Left kidney (tissue), 2 donors: ENCODE results near the gene TRDN. TPM values are rescaled to one million over a fixed set of nuclear protein-coding genes. Genes with fewer than 3 reads are reported as not detected.
"Not testable (repeated sequence)": the region's sequence is repeated elsewhere in the genome, so short reads cannot be mapped to it uniquely, and the experiment has no call there.

Experiments used
- DNase-seq: peaks from one replicate; pipeline ENCODE4 v3.0.0-alpha.2; 2013
- polyA plus RNA-seq: library from polyadenylated mRNA; unstranded; fragments of 120-200 nt; gene quantifications from one replicate; pipeline ENCODE4 v1.2.1, GENCODE V29; 2013; ENCODE audit not compliant: insufficient read length

Gene TRDN
- polyA plus RNA-seq, 1 donor, result 2.8 TPM

DNA sequence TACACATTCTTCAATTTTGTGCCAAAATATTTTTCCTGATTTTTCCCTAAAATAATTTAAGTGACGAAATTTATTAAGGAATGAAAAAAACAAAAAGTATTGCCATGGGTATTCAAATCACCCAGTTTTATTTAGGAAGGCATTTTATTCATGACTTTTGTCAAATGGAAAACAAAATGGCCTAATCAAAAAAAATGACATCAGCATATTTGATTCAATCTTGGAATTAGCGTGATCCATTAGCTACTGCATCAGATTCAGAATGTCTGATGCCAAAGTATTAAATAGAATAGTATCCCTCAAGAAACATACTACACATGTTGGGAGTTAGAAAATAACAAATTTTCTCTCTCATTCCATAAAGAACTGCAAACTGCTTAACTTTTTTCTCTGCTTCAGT, 129.2 kb downstream of the TRDN start:
- DNase-seq, result no peak

DNA sequence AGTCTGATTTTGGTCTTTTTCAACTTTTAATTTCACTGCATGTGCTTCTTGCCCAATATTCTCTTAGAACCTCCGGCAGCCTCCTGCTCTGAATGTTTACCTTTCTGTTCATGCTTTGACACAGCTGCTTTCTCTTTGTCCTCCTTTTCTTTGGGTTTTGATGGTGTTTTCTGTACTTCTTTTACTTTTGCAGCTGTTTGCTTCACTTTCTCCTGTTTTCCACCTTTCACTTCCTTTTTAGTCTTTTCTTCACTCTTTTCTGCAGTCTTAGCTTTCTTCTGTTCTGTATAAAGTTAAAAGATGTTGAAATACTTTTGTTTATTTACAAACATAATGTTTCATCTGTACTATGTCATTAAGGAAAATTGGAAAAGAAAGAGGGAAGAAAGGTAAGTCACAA, 133.1 kb downstream of the TRDN start:
- no peak for DNase-seq

DNA sequence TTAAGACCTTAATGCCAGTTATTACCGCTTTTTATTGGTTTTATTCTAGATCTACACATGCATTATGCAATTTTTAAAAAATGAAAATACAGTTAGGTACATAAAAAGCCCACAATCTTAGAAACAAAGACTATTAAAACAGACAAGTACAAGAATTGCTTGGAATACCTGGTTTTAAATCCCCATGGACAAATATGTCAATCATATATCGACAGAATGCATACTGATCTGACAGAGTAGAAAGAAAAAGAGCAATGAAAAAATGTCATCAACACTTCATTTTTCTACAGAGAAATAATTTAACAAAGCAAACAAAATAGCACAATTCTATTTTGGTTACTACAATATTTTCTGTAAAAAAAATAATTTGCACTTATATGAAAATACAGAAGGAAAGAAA, 139.7 kb downstream of the TRDN start:
- DNase-seq, result no peak

DNA sequence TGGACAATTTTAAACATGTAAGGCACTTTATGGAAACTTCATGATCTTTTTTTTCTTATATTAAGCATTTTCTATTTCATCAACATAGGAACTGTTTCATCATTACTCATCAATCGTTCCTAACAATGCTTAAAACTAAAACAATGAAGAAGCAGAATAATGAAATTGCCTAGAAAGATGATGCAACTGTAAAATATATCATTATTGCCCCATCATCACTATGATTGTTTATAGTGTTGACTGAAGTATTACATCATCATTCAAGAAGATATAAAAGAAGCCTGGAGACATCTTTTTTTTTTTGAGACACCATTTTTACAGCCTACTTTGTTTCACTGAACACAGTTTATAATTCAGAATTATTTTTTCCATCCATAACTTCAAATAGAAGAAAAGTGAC, 147.2 kb downstream of the TRDN start:
- DNase-seq, result no peak

DNA sequence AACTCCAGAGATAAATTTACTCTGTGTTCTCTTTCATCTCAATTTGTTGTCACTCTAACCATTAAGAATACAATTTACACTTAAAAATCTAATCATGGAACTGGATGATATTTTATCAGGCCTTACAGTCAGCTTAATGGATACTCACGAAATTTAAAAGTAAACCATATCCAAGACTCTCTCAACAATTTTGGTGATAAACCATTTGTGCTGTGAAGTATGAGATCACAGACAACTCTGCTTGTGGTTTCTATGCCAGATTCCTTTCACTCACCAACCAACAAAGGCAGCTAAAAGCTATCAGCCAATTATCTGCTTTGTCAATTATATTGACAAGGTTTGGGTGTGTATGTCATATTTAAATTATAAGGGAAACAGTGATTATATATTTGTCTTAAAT, 155.8 kb downstream of the TRDN start:
- no peak for DNase-seq

DNA sequence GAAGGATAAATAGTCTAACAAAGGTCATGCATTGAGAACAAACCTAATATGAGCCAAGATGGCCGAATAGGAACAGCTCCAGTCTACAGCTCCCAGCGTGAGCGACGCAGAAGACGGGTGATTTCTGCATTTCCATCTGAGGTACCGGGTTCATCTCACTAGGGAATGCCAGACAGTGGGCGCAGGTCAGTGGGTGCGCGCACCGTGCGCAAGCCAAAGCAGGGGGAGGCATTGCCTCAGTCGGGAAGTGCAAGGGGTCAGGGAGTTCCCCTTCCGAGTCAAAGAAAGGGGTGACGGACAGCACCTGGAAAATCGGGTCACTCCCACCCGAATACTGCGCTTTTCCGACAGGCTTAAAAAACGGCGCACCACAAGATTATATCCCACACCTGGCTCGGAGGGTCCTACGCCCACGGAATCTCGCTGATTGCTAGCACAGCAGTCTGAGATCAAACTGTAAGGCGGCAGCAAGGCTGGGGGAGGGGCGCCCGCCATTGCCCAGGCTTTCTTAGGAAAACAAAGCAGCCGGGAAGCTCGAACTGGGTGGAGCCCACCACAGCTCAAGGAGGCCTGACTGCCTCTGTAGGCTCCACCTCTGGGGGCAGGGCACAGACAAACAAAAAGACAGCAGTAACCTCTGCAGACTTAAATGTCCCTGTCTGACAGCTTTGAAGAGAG, 164.6 kb downstream of the TRDN start:
- DNase-seq, result not testable (repeated sequence)

DNA sequence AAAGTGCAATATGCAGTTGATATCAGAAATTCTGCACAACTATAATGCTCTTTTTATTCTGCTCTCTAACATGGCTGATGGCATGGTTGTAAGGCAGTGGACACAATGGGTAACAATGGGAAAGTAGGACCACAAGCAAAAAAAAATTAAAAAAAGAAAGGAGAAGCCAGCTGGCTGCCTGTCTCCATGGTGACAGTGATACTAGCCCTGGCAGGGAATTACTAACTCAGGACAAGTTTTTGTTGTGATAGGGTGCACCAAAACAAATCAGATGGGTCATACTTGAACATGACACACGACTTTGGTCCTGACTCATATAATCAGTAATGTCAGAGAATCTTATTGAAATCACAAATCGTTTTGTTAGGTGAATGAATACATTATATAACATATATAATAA, 169.4 kb downstream of the TRDN start:
- DNase-seq, result no peak

DNA sequence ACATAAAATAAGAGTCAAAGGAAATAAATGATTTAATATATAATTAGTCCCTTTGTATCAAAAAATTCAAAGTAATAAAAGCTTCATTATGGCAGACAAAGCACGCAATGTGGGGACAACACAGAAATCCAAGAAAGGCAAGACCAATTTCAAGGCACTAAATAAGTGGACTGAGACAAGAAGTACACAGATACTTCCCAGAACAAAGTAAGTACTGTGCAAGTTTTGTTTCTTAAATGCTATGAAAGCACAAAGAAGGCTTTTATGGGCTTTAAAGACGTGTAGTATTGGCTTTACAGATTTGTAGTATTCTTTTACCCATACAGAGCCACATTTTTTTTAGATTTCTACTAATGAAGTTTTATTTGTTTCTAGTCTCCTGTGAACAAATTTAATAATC, 174.6 kb downstream of the TRDN start:
- DNase-seq, result no peak

DNA sequence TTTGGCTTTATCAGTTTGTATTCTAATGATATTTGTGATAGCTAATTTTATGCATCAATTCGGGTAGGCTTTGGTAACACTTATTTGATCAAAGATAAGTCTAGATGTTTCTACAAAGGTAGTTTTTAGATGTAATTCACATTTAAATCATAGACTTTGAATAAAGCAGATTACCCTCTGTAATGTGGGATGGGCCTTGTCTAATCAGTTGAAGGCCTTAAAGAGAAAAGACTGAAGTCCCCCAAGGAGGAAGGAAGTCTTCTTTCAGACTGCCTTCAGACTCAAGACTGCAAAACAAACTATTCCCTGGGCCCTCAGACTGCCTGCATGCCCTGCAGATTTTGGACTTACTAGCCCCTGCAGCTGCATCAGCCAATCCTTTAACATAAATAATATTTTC, 178.5 kb downstream of the TRDN start:
- DNase-seq, result no peak

DNA sequence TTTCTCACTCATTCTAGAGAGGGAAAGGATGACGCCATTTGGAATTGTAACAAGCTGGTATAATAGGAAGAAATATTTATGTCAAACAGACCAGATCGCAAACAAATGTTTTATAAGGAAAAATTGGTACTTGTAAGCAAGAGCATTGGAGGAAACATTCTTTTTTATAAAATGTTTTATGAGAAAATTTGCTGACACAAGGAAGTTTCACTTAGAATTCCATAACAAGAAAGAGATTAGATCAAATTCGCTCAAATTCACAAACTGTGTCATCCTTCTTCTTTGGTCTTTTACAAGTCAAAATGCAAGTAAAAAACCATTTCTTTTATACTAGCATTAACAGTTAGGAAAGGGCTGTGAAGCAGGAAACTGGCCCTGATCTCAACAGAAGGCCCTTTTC, 179.9 kb downstream of the TRDN start:
- DNase-seq, result no peak

DNA sequence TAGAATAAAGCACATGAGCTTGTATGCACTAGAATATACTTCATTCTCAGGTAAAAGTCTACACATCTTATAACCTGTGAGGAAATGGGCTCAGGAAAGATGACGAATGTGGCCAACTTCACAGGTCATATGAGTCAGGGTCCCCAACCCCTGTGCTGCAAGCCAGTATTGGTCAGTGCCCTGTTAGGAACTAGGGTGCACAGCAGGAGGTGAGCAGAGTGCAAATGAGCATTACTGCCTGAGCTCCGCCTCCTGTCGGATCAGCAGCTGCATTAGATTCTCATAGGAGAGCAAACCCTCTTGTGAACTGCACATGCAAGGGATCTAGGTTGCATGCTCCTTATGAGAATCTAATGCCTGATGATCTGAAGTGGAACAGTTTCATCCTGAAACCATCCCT, 182.3 kb downstream of the TRDN start:
- DNase-seq, result no peak

DNA sequence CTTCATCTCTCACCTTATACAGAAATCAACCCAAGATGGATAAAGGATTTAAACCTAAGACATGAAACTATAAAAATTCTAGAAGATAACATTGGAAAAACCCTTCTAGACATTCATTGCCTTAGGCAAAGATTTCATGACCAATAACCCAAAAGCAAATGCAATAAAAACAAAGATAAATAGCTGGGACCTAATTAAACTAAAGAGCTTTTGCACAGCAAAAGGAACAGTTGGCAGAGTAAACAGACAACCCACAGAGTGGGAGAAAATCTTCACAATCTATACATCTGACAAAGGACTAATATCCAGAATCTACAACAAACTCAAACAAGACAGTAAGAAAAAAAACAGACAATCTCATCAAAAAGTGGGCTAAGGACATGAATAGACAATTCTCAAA, 183.7 kb downstream of the TRDN start:
- not testable (repeated sequence) for DNase-seq

DNA sequence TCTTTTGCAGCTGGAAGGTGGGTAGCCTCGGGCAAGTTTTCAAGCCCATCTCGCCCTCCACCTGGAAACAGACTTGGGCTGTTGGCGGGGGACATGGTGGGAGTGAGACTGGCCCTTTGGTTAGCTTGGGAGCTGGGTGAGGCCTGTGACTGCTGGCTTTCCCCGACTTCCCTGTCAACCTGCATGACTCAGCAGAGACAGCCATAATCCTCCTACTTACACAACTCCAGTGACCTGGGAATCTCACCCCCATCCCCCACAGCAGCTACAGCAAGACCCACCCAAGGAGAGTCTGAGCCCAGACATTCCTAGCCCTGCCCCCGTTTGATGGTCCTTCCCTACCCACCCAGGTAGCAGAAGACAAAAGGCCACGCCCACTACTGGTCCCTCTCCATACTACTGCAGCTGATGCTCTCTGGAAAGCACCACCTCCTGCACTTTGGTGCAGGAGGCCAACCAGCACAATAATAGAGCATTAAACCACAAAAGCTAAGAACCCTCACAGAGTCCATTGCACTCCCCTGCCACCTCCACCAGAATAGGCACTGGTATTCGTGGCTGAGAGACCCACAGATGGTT, 188.4 kb downstream of the TRDN start:
- no peak for DNase-seq

DNA sequence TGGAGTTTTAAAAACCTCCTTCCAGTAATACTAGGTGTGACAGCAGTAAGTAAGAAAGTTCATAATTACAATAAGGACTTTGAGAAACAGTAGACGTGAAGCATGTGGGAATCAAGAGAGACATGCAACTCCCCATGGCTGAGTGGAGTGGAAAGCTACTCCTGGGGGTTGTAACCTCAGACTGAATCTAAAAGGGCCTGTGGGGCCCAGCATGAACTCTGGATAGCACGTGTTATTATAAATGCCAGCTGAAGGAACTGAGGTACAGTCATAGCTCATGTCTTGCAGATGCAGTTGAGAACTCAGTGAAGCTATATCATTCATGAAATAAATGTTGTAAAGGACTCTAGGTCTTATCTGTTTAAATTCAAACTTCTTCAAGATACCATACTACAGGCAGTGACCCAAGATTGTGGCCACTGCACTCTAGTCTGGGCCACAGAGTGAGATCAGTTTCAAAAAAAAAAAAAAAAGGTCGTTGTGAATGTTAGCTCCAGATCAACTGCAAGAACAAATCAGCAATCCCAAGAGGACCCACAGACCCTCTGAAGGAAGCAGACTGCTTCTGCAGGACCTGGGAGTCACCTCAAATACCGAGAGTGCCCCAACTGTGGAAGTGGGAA, 189.3 kb downstream of the TRDN start:
- DNase-seq, result no peak

DNA sequence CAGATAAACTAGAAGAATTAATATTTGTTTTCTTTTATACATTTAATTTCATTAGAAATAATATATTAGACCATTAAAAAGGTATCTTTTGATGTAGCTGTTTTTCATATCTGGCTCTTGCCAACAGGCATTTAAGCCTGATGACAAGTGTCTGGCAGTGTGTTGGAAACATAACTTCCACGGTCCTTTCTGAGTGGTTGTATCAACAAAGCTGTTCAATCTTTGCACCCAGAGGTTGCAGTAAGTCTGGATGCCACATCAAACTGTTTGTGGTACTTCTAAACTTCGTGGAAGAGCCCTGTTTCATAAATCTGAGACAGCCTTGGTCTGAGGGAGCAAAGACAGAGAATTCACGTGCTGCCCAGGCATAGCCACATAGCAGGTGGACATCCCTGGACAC, 197.4 kb downstream of the TRDN start:
- no peak for DNase-seq

DNA sequence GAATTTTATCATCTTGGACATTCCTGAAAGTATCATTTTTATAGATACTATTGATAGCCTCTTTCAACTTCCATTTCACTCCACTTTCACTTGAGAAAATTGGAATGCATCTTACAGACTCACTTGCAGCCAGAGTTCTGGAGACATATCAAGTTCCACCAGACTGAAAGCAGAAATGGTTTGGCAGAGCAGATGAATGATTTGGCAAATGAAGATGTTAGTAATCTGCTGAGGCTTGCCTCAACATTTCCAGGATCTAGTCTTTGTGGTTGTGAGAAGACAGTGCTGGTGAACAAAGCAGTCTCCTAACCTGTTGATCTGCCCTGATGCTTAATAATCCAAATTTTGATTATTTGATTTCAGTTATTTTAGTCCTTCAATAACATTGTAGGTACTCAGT, 202.6 kb downstream of the TRDN start:
- no peak for DNase-seq

DNA sequence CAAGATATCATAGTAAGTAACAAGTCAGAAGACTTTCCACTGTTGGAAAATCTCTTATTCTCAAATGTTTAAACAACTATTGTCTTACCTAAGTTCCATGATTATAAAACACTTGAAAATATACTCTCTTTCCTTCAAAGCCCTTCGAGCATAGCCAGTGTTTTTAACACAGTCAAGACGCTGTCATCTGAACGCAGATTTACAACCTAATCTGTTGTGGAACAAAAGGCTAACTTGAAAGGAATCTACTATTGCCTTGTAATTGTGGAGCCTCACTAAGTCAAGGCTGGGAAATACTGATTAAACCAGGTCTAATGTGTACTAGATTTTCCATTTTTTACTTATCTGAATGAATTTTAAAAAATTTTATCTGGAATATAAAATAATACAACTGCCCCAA, 205.8 kb downstream of the TRDN start:
- no peak for DNase-seq

DNA sequence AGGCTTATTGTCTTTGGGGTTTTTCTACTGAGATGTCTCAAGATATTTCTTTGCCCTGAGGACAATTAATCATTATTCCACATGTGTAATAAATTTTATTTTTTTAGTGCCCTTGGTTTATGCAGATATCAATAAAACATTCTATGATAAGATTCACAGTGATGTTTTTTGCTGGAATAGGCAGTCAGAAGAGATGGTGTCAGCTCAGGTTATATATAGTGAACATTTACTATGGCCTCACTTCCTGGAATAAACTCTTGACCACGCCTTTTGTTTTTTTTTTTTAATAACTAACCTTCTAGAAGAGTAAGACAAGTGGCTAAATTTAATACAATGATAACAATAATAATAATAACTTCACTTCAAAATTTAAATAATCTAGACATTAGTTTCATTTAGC, 209.7 kb downstream of the TRDN start:
- DNase-seq, result no peak

DNA sequence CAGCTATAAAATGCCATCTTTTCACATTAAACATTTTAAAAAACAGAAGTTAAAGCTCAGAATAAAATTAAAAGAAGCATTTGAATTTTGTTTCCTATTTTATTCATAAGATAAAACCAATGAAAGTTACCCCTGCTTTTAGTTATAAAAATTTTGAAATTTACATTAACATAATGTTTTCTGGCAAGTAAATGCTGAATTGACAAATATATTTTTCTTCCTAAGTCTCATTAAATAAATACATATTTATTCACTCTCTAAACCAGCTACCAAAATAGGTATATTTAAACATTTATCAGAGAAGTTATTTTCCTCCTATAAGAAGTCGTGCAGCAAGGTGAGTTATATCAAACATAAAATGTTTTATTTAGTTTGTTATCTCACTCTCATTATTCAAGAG, 213.6 kb downstream of the TRDN start:
- no peak for DNase-seq

DNA sequence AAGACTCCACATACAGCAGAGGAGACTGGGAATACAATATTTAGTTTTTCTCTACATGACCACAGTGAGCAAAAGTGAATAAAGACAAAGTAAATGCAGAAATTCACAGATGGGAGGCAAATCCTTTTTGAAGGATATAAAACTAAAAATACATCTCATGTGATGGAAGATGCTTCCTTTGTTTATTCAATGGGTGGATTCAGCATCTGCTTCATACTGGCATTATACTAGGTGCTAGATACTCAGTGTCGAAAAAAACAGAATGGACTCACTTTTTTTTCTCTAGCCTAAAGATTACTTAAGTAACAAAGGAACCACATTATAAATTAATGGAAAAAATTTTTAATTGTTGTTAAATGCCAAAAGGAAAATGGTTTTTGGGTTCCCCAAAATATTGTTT, 216.2 kb downstream of the TRDN start:
- DNase-seq, result no peak

DNA sequence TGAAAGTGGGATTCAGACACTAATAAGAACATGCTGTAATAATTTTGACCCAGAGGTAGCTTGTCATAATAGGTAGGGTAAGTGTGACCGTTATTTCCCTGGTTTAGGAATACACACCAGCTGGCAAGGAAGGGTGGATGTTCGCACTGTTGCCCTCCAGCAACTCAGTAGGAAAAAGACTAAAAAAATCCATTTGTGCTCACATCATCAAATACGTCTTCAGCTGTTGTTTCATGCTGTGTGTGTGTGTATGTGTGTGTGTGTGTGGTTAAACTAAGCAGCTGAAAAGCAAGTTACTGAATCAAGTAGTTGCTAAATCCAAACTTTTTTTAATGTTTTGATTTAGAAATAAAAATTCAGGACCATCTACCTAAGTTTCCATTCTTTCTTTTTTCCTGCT, 218.7 kb downstream of the TRDN start:
- DNase-seq, result no peak

DNA sequence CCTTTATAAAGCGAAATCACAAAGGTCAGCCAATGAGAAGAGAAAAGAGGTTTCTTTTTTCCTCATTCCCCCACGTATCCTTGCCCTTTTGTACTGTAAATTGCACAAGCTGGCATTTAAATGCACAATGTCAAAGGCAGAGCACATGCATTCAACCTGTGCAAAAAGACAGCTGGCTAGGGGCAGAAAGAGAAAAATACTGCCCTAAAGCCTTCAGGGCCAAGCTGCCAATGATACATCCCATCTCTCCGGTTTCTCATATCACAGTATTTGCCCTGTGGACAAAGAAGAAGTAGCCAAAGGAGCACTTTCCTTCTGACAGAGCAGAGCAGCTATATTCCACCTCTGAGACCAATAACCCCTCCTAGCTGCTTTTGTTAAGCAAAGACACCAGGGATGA, 219.2 kb downstream of the TRDN start:
- DNase-seq, result no peak

DNA sequence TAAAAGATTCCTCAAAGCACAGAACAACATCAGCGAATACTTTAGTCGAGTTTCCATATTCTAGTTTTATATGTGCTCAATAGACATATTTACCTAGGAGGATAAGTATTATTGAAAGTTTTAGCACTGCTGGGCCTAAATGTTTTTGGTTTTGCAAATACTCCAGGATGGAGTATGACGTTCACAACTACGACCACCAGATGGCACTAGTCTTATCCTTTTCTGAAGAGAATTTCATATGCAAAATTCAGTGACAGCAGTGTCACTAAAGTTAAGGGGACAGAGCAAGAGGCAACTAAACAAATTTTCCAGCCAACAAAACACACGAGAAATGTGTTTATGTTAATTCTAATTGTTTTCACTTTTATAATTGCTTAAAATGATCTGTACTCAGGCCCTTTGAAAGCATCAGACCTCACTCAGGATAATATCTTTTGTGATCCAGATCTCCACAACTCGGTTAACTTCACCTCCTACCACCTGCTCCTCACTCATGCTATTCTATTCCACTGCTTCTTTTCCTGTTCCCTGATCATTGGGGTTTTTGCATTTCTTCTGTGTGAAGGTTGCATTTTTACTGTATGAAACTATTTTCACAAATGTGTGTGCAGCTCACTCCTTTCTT, 220.8 kb downstream of the TRDN start:
- peak; percentile 62 for DNase-seq

DNA sequence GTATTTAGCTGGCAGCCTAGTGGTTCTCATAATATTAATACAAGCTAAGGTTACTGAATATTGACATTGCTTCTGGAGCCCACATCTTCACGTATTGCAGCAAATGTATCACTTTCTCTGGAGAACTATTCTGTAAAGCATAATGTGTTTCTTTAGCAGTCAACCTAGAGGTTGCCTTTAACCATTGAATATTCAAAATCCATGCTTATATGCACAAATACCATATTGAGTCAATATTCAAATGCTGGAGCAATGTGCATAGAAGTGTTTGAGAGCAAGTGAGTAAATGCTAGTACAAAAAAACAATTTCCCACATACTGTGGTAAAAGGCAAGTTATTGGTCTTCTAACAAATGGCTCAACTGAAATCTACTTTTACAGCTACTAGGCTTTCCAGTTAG, 231.8 kb downstream of the TRDN start:
- no peak for DNase-seq
